ENCODE measurements around the gene MED6. TPM values are rescaled to one million over a fixed set of nuclear protein-coding genes. Genes with fewer than 3 reads are reported as not detected.

Gene MED6
- total and polyA plus RNA-seq, 3 experiments from 2014 or later: 41.1 to 63.9 (median 62.3) TPM

DNA sequence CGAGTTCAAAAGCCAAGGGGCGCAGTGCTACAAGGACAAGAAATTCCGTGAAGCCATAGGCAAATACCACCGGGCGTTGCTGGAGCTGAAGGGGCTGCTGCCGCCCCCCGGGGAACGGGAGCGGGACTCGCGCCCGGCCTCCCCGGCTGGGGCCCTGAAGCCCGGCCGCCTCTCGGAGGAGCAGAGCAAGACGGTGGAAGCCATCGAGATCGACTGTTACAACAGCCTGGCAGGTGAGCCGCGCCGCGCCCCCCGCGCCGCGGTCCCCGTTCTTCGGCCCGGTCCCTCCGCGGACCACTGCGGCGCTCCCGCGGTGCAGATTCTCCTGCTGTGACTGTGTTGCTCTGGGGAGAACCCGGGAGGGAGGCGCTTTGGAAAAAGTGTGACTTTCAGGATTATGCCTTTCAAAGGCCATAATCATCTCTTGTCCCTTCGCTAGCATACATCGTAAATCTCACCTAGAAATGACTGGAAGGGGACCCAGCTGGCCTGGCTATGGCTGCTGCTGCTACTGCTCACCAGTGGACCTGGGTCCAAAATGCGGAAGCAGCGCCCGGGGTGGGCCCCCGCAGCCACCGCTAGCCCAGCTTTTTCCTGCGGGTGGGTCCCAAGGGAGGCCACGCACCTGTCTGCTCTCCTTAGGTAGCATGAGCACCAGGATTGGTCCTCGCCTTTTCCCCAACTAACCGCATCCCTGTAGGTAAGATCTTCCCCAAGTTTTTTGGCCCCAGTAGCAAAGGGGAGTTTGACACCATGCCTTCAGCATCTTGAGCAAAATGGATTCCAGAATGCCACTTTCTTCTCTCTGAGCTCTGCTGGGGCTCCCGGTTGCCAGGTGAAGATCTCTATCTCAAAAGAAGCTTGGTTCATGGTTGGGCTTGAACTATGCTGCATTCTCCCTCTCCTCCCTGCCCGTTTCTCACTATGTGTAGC, 42.1 kb upstream of the MED6 start:
- CTCF ChIA-PET: interaction anchor here (1.1 to 3.9 kb wide), 7 partner anchors 13 to 264 kb away, joined by 3 to 31 read pairs (median 9); partner anchors contain the start of genes MED6 and PCNX1
- POLR2A ChIA-PET: interaction anchor here (1.5 to 3.9 kb wide), 3 partner anchors 11 to 167 kb away, joined by 4 to 42 read pairs (median 23); partner anchors contain the start of gene MAP3K9
- Mint-ChIP-seq H3K9me3 (no peaks in the 10 kb centered on the region), H3K4me1 (peaks cover 54 to 71% (median 64%) of the 10 kb centered on the region in 3 donors), H3K27me3 (peaks cover 0 to 3% of the 10 kb centered on the region in 2 donors), H3K4me3 (peak overlapping the region; percentile 91 to 98 (median 95)), H3K27ac (peak overlapping the region; percentile 79 to 96 (median 92)), H3K36me3 (peaks cover 0 to 15% (median 0%) of the 10 kb centered on the region in 3 donors)
- Histone ChIP-seq H3K36me3 (ENCODE audit: insufficient read depth, low read length) (no peaks in the 10 kb centered on the region), H3K4me3 (ENCODE audit: low read length) (peak overlapping the region; percentile 74), H3K4me1 (ENCODE audit: insufficient read depth, low read length) (peaks cover 46% of the 10 kb centered on the region), H3K27me3 (ENCODE audit: insufficient read depth, low read length, poor library complexity, severe bottlenecking) (no peaks in the 10 kb centered on the region), H3K9me3 (ENCODE audit: low read length) (no peaks in the 10 kb centered on the region), H3K27ac (ENCODE audit: low read depth, low read length) (peak overlapping the region; percentile 30)
- DNase-seq: peak in 4 of 5 donors; percentile 16 to 62 (median 40)

DNA sequence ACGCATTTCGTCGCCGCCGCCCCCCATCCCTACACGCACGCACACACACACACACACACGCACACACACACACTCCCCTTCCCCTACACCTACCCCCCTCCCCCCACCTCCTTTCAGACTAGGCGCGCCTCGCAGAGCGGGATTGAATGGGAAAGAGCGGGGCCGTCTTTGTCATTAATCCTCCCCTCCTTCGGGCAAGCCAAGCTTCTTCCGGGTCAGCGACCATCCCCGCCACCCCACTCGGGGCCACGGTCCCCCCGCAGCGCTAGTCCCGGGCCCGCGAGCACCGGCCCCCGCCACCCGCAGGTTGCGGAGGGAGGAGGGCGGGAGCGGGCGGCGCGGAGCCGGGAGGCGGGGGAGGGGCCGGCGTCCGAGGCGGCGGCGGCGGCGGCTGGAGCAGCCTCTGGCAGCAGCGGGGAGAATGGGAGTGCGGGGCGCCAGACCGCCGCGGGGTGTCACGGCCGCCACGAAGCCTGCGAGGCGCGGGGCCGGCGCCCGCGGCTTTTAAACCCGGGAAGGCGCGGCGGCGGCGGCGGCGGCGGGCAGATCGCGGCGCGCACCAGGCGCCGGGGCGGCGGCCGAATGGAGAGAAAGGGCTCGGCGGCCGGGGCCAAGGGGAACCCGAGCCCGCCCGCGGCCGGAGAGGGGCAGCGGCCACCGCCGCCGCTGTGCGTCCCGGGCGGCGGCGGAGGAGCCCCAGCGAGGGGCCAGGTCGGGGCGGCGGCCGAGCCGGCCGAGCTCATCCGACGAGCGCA, 41.3 kb upstream of the MED6 start, which contains the start of gene TTC9:
Gene TTC9, plus strand, starts transcription at position 369 of the 755 bp plus-strand sequence. Its CDS starts 214 bp downstream, at position 583.
- peak within 1 kb of the TSS; percentile 97 to 99 (median 97) for H3K4me3 Mint-ChIP-seq
- peak in 4 of 5 donors; percentile 23 to 53 (median 40) for DNase-seq
- H3K27me3 ChIP-seq (ENCODE audit: insufficient read depth, low read length, poor library complexity, severe bottlenecking): no peaks in the 10 kb centered on the region
- H3K4me1 ChIP-seq (ENCODE audit: insufficient read depth, low read length): peaks cover 39% of the 10 kb centered on the region
- ChIA-PET POLR2A (interaction anchor here (0.9 to 3.9 kb wide), 4 partner anchors 12 to 168 kb away, joined by 4 to 42 read pairs (median 14); partner anchors contain the start of gene MAP3K9), CTCF (interaction anchor here (0.6 to 3.9 kb wide), 10 partner anchors 14 to 400 kb away, joined by 3 to 31 read pairs (median 6); partner anchors contain the start of gene MED6)
- H3K9me3 ChIP-seq (ENCODE audit: low read length): no peaks in the 10 kb centered on the region
- H3K27ac Mint-ChIP-seq: peak within 1 kb of the TSS; percentile 91 to 97 (median 96)
- H3K36me3 Mint-ChIP-seq: peaks cover 0 to 15% (median 0%) of the 10 kb centered on the region in 3 donors
- peaks cover 0 to 3% of the 10 kb centered on the region in 2 donors for H3K27me3 Mint-ChIP-seq
- no peaks in the 10 kb centered on the region for H3K9me3 Mint-ChIP-seq
- H3K36me3 ChIP-seq (ENCODE audit: insufficient read depth, low read length): no peaks in the 10 kb centered on the region
- H3K4me1 Mint-ChIP-seq: peaks cover 50 to 63% (median 57%) of the 10 kb centered on the region in 3 donors
- H3K4me3 ChIP-seq (ENCODE audit: low read length): peak within 1 kb of the TSS; percentile 74
- peak within 1 kb of the TSS; percentile 30 for H3K27ac ChIP-seq (ENCODE audit: low read depth, low read length)

DNA sequence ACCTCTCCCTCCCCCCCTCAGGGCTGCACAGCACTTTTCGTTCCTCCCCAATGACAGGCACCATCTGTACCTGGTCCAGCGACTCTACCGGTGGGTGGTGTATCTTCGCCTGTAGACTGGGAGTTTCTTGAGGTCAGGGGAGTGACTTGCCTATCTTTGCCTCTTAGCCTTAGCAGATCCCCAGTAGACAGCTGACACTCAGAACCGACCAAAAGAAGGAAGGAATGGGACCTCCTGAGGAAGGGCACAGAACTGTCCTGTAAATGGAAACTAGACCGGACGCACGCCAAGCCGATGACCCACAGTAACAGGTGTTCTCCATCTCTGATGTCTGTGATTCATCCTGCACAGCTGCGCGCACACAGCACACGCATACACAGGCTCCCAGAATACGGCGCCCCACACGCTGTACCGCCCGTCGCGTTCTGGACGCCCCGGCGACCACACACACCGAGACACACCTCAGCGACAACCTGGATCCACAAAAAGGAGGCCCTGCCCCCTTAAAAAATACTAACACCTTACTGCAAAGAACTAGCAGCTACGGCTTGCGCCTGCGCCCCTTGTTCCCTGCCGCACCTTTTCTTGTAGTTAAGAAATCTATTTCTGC, 40.6 kb upstream of the MED6 start:
- ChIA-PET POLR2A (interaction anchor here (0.9 to 3.9 kb wide), 4 partner anchors 13 to 168 kb away, joined by 4 to 42 read pairs (median 14); partner anchors contain the start of gene MAP3K9), CTCF (interaction anchor here (1.0 to 3.9 kb wide), 9 partner anchors 15 to 177 kb away, joined by 3 to 31 read pairs (median 7); partner anchors contain the start of gene MED6)
- Histone ChIP-seq H3K4me3 (ENCODE audit: low read length) (peak overlapping the region; percentile 69), H3K4me1 (ENCODE audit: insufficient read depth, low read length) (peaks cover 32% of the 10 kb centered on the region), H3K36me3 (ENCODE audit: insufficient read depth, low read length) (no peaks in the 10 kb centered on the region), H3K27ac (ENCODE audit: low read depth, low read length) (peak overlapping the region; percentile 10), H3K27me3 (ENCODE audit: insufficient read depth, low read length, poor library complexity, severe bottlenecking) (no peaks in the 10 kb centered on the region), H3K9me3 (ENCODE audit: low read length) (no peaks in the 10 kb centered on the region)
- peak; percentile 24 to 73 (median 50) for DNase-seq
- peaks cover 0 to 3% of the 10 kb centered on the region in 2 donors for H3K27me3 Mint-ChIP-seq
- no peaks in the 10 kb centered on the region for H3K9me3 Mint-ChIP-seq
- peaks cover 0 to 15% (median 0%) of the 10 kb centered on the region in 3 donors for H3K36me3 Mint-ChIP-seq
- peak overlapping the region; percentile 89 to 97 (median 96) for H3K27ac Mint-ChIP-seq
- peaks cover 43 to 57% (median 50%) of the 10 kb centered on the region in 3 donors for H3K4me1 Mint-ChIP-seq
- peak overlapping the region; percentile 94 to 99 (median 97) for H3K4me3 Mint-ChIP-seq

DNA sequence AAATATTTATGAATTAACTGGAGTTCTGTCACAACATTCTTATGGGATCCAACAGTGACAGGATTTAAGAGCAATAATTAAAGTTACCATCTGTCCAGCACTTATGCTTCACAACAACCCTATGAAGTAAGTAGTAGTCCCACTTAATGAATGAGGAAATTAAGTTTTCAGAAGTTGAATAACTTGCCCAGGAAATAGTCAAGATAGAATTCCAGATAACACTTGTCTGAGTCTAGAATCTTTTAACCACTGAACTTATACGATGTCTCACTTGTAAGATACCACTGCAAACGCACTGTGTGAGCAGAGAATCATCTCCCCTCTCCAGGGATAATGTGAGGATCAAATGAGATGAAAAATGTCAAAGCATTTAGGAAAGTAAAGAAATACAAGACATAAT, 38.0 kb upstream of the MED6 start:
- peaks cover 18 to 30% (median 24%) of the 10 kb centered on the region in 3 donors for H3K4me1 Mint-ChIP-seq
- peaks cover 0 to 7% of the 10 kb centered on the region in 2 donors for H3K27me3 Mint-ChIP-seq
- Histone ChIP-seq H3K9me3 (ENCODE audit: low read length) (no peaks in the 10 kb centered on the region), H3K27ac (ENCODE audit: low read depth, low read length) (no peak overlapping the region), H3K27me3 (ENCODE audit: insufficient read depth, low read length, poor library complexity, severe bottlenecking) (no peaks in the 10 kb centered on the region), H3K36me3 (ENCODE audit: insufficient read depth, low read length) (no peaks in the 10 kb centered on the region), H3K4me1 (ENCODE audit: insufficient read depth, low read length) (peaks cover 11% of the 10 kb centered on the region), H3K4me3 (ENCODE audit: low read length) (no peak overlapping the region)
- H3K36me3 Mint-ChIP-seq: peaks cover 0 to 15% (median 2%) of the 10 kb centered on the region in 3 donors
- ChIA-PET CTCF (interaction anchor here (1.0 kb wide), 1 partner anchor 22 kb away, joined by 3 read pairs; no protein-coding TSS in a partner anchor), POLR2A (no interaction called here)
- H3K4me3 Mint-ChIP-seq: no peak overlapping the region
- no peaks in the 10 kb centered on the region for H3K9me3 Mint-ChIP-seq
- DNase-seq: no peak
- no peak overlapping the region for H3K27ac Mint-ChIP-seq

DNA sequence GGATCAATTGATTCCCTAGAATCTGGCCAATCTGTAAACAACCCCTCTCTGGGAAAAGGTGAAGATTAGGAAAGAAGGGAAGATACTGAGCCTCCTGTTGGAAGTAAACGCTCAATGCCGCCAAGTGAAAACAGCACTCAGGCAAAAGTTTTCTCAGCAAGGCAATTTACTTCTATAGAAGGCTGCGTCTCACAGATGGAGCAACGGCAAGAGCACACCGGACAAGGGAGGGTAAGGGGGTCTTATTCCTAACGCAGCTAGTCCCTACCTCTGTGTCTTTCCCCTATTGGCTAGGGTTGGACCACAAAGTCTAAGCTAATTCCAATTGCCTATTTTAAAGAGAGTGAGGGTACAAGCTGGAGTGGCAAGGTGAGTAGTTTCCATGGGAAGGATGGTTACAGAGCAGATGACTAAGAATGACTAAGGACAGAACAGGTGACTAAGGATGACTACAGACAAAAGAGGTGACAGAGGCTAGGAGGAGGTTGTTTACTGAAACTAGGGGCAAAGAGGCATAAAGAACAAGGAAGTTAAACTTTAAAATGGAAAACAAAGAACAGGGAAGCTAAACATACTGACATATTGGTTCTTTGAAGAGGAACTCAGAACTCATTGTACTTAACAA, 35.6 kb upstream of the MED6 start:
- Mint-ChIP-seq H3K4me1 (peaks cover 9 to 23% (median 15%) of the 10 kb centered on the region in 3 donors), H3K27me3 (peaks cover 0 to 5% of the 10 kb centered on the region in 2 donors), H3K36me3 (peaks cover 0 to 2% (median 2%) of the 10 kb centered on the region in 3 donors), H3K27ac (peak overlapping the region in 1 of 8 donors; percentile 35), H3K4me3 (peak overlapping the region in 1 of 7 donors; percentile 51), H3K9me3 (no peaks in the 10 kb centered on the region)
- DNase-seq: no peak
- POLR2A ChIA-PET: no interaction called here
- Histone ChIP-seq H3K27ac (ENCODE audit: low read depth, low read length) (no peak overlapping the region), H3K9me3 (ENCODE audit: low read length) (no peaks in the 10 kb centered on the region), H3K36me3 (ENCODE audit: insufficient read depth, low read length) (no peaks in the 10 kb centered on the region), H3K27me3 (ENCODE audit: insufficient read depth, low read length, poor library complexity, severe bottlenecking) (no peaks in the 10 kb centered on the region), H3K4me1 (ENCODE audit: insufficient read depth, low read length) (peaks cover 11% of the 10 kb centered on the region), H3K4me3 (ENCODE audit: low read length) (no peak overlapping the region)
- CTCF ChIA-PET: no interaction called here

DNA sequence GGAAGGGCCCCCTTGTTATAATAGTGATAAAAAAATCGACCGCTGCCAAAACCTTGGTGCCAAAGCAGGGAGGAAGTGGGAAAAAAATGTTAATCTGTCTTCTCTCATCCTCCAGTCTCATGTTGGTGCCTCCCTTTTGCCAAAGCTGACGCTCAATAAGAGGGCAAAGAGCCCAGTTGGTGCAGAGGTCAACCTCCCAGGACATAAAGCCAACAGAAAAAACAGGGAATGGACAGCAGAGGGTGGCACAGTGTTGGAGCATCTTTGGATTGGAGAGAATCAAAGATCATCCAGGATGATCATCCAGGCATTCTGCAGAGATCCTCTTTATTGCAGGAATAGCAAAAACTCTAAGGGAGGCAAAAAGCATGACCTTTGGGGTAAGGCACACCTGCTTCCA, 31.5 kb upstream of the MED6 start:
- Histone ChIP-seq H3K4me3 (ENCODE audit: low read length) (no peak overlapping the region), H3K9me3 (ENCODE audit: low read length) (no peaks in the 10 kb centered on the region), H3K27ac (ENCODE audit: low read depth, low read length) (no peak overlapping the region), H3K4me1 (ENCODE audit: insufficient read depth, low read length) (no peaks in the 10 kb centered on the region), H3K27me3 (ENCODE audit: insufficient read depth, low read length, poor library complexity, severe bottlenecking) (no peaks in the 10 kb centered on the region), H3K36me3 (ENCODE audit: insufficient read depth, low read length) (no peaks in the 10 kb centered on the region)
- Mint-ChIP-seq H3K27ac (no peak overlapping the region), H3K9me3 (peaks cover 4 to 8% (median 6%) of the 10 kb centered on the region in 5 donors), H3K27me3 (peaks cover 0 to 5% of the 10 kb centered on the region in 2 donors), H3K4me1 (no peaks in the 10 kb centered on the region), H3K36me3 (peaks cover 1 to 8% (median 2%) of the 10 kb centered on the region in 3 donors), H3K4me3 (no peak overlapping the region)
- CTCF ChIA-PET: no interaction called here
- DNase-seq: no peak
- POLR2A ChIA-PET: no interaction called here

DNA sequence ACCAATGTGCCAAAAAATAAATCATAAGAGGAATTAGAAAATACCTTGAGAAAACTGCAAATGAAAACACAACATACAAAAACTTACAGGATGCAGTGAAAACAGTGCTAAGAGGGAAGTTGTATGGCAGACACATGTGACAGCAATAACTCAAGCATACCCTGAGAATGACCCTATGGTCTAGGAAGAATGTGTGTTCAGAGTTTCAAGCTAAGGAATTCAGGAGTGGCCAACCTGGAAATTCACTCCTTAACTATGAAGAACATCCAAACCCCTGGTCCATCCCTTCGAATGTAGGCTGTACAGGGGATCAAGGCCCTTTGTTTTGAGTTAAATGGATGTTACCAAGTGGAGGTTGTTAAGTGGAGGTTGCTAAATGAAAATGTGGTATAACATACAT, 24.5 kb upstream of the MED6 start:
- H3K4me1 Mint-ChIP-seq: no peaks in the 10 kb centered on the region
- peaks cover 16 to 24% (median 21%) of the 10 kb centered on the region in 5 donors for H3K9me3 Mint-ChIP-seq
- Histone ChIP-seq H3K4me1 (ENCODE audit: insufficient read depth, low read length) (no peaks in the 10 kb centered on the region), H3K27me3 (ENCODE audit: insufficient read depth, low read length, poor library complexity, severe bottlenecking) (no peaks in the 10 kb centered on the region), H3K9me3 (ENCODE audit: low read length) (no peaks in the 10 kb centered on the region), H3K4me3 (ENCODE audit: low read length) (no peak overlapping the region), H3K36me3 (ENCODE audit: insufficient read depth, low read length) (no peaks in the 10 kb centered on the region), H3K27ac (ENCODE audit: low read depth, low read length) (no peak overlapping the region)
- H3K27ac Mint-ChIP-seq: no peak overlapping the region
- ChIA-PET CTCF (interaction anchor here (2.4 to 3.0 kb wide), 2 partner anchors 88 to 193 kb away, joined by 6 to 19 read pairs; no protein-coding TSS in a partner anchor), POLR2A (interaction anchor here (0.6 kb wide), 1 partner anchor 66 kb away, joined by 5 read pairs; no protein-coding TSS in a partner anchor)
- peaks cover 0 to 7% of the 10 kb centered on the region in 2 donors for H3K27me3 Mint-ChIP-seq
- no peak for DNase-seq
- H3K36me3 Mint-ChIP-seq: peaks cover 5 to 24% (median 11%) of the 10 kb centered on the region in 3 donors
- no peak overlapping the region for H3K4me3 Mint-ChIP-seq
